Panc1 (cell line): Measurements from ENCODE around the gene ROBO4.

ENCODE experiments used
- SIN3A ChIP-seq: IDR thresholded peaks from 2 replicates; pipeline ENCODE4 v1.6.1; 2012; ENCODE audit warnings: low read depth, mild to moderate bottlenecking, low read length, moderate library complexity, borderline replicate concordance; ENCODE audit not compliant: insufficient read depth
- TF ChIP-seq, protein P1 (sequence below): fragments of 450-650 bp; IDR thresholded peaks from 2 replicates; pipeline ENCODE4 v1.5.1; 2017; ENCODE audit warnings: mild to moderate bottlenecking

- TF ChIP-seq, protein P1, sequence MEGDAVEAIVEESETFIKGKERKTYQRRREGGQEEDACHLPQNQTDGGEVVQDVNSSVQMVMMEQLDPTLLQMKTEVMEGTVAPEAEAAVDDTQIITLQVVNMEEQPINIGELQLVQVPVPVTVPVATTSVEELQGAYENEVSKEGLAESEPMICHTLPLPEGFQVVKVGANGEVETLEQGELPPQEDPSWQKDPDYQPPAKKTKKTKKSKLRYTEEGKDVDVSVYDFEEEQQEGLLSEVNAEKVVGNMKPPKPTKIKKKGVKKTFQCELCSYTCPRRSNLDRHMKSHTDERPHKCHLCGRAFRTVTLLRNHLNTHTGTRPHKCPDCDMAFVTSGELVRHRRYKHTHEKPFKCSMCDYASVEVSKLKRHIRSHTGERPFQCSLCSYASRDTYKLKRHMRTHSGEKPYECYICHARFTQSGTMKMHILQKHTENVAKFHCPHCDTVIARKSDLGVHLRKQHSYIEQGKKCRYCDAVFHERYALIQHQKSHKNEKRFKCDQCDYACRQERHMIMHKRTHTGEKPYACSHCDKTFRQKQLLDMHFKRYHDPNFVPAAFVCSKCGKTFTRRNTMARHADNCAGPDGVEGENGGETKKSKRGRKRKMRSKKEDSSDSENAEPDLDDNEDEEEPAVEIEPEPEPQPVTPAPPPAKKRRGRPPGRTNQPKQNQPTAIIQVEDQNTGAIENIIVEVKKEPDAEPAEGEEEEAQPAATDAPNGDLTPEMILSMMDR: no peak
- TF ChIP-seq SIN3A: no peak
These were observed 32.3 kb downstream of the ROBO4 start, which contains the start of gene ROBO3 for GRCh38 chr11:124865181-124865901.
